HG03469 (cell line): ENCODE data around the gene MAD1L1.
"Not testable (repeated sequence)": the region's sequence is repeated elsewhere in the genome, so short reads cannot be mapped to it uniquely, and the experiment has no call there.

Experiments used
- ATAC-seq: cut with Tn5 transposase; IDR thresholded peaks from one replicate; pipeline ENCODE4 v1.9.1; 2021; ENCODE audit warnings: mild to moderate bottlenecking, moderate library complexity, moderate number of reproducible peaks; ENCODE audit not compliant: unreplicated experiment

Gene MAD1L1

DNA sequence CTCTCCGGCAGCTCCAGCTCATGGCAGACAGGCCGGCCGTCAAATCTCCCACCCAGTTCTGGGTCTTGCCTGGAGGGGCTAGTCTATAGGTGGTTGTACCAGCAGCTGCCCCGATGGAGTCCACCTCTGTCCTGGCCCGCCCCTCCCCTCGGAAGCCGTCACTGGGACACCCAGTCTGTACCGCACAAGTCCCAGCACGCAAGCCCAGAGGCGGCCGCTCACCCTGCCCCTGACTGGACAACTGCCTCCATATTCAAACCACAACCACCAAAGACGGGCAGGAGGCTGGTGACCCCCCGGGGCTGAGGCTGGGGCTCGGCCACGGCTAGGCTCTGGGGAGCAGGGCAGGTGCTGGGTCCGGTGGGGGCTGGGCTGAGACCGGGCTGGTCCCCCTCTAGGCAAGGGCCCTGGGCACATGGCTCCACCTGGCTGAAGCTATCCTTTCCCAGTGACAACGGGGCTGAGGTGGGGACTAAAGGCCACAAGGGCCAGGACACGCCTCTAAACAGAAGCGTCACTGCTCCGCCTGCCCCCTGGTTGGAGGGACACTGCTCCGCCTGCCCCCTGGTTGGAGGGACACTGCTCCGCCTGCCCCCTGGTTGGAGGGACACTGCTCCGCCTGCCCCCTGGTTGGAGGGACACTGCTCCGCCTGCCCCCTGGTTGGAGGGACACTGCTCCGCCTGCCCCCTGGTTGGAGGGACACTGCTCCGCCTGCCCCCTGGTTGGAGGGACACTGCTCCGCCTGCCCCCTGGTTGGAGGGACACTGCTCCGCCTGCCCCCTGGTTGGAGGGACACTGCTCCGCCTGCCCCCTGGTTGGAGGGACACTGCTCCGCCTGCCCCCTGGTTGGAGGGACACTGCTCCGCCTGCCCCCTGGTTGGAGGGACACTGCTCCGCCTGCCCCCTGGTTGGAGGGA lies 371.6 kb downstream of the MAD1L1 start:
- ATAC-seq, result not testable (repeated sequence)

DNA sequence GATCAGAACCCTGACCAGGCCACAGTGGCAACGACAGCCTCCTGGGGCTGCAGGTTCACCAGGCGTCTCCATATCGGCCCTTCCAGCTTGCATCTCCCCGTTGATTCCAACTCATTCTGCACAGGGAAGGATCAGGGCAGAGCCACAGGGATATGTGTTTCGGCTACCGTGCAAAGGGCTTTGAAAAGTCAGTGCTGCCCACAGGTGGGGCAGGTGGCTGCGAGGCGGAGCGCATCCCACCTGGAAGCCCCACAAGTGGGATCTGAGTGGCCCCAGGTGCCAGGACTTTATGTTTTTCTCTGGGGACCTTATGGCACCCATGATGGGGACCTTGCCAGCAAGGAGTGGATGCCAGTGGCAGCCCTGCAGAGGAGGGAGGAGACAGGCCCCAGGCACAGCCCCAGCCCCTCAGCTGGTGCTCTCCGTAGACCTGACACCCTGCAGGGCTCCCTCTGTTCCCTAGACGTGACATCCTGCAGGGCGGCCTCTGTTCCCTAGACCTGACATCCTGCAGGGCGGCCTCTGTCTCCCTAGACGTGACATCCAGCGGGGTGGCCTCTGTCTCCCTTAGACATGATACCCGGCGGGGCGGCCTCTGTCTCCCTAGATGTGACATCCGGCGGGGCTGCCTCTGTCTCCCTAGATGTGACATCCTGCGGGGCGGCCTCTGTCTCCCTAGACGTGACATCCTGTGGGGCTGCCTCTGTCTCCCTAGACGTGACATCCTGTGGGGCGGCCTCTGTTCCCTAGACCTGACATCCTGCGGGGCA lies 373.3 kb downstream of the MAD1L1 start:
- ATAC-seq, result no peak

DNA sequence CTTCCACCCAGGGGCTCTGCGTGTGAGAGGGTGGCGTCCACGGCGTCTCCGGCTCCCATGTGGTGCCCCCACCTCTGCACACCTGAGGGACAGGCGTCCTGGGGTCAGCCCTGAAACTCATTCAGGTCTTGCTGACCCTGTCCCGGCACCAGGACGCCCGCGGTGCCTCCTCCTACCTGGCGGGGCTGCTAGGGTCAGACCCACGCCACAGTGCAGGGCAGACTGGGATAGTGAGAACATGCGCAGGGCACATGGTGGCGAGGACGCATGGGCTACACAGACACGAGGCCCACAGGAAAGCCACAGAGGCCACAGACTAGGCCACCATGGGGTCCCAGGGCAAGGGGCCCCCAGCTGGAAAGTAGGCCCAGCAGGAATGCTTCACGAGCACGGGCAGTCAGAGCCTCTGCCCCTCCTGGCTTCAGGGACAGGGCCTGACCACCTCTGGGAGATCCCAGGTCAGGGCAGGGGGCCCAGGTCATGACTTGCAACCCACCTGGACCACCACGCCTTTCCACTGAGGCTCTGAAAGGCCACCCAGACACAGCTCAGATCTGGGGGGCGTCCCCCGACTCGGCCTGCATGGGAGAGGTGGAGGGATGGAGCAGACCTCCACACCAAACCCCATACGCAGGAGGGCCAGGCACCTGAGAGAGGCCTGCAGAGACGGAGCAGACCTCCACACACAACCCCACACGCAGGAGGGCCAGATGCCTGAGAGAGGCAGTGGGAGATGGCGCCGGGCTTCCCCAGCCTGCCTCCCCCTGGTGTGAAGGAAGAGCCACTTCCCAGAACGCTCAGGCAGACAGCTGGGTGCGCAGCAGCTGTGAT lies 374.1 kb downstream of the MAD1L1 start:
- no peak for ATAC-seq

DNA sequence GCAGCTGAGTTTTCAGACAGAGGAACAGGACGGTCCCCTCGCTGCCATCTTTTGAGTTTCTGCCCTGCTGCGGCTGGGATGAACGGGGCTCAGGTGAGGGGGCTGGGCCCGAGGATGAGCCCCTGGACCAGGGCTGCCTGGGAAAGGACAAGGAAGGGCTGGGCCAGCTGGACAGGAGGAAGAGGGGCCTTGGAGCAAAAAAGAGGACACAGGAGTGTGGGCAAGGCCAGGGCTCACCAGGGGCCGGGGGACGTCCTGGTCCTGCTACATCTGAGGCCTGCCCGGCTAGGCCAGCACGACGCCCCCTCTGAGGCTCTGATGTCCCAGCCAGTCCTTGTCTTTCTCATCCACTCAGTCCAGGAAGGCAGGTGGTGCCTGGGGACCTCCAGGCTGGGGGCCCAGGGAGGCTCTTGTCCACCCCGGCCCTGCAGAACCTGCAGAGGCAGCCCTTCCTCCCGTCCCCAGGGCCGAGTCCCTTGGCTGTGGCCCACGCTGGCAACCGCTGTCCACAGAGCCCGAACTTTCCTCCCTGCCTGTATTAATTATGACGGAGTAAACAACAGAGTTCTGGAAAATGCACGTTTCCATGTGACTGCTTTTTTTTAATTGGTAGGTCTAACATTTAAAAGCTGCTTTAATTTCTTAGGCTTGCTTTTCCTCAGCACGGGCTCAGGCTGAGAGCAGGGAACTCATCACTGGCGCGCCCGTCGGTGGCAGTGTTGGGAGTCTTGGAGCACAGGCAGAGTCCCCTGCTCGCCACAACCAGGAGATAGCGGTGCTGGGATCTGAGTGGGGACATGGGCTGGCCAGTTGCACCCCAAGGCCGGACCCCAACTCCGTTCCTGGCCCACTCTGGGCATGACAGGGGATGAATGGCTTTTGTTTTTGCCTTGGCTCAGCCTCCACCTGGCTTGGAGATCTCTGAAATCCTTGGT lies 375.0 kb downstream of the MAD1L1 start:
- no peak for ATAC-seq

DNA sequence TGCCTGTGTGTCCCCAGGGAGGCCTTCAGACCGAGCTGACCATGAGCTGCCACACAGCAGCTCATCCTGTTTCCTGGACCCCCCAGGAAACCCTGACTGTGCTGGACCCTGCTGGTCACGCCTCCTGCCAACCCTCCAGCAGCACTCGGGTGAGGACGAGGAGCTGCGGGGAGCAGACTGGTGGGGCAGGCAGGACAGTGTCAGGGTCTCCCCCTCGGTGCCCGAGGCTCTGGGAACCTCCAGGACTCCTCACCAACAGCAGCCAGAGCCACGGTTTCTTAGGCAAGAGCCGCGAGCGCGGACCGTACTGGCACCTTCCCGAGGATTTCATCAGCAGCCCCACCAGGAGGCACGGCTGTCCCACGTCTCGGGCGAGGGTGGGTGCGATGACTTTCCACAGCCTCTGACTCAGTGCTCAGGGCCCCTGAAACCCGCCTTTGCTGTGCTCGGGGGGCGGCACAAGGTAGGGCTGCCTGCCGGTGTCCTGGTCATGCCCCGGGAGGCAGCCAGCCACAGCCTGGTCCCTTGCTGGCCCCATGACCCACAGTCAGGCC lies 375.8 kb downstream of the MAD1L1 start:
- ATAC-seq, result no peak

DNA sequence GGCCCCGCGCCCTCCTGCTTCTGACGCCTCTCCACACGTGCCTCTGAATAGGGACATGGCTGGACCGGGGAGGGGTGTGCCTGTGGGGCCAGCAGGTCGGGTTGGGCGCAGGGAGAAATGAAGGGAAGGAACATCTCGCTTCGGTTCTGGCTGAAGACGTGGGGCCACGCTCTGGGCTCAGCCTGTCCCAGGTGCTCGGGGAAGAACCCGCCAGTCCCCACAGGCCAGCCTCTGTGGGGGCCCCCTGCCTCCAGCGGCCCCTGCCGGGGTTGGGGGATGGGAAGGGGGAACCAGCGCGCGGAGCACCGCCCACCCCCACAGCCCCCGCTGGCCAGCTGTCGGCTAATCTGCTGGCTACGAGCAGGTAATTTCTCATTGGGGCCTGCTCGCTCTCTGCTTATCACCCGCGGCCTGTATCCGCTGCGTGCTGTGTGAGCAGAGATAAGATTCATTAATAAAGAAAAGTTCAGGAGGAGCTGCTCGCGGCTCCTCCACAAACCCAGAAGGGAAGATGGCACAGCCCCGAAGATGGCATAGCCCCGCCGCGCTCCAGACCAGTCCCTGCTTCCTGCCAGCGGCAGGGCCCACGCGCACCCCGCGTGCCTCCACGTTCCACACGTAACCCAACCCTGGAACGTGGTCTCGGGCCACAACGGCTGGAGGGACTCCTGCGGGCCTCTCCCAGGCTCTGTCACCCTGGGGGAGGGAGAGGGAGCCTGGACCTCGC lies 376.4 kb downstream of the MAD1L1 start:
- no peak for ATAC-seq

DNA sequence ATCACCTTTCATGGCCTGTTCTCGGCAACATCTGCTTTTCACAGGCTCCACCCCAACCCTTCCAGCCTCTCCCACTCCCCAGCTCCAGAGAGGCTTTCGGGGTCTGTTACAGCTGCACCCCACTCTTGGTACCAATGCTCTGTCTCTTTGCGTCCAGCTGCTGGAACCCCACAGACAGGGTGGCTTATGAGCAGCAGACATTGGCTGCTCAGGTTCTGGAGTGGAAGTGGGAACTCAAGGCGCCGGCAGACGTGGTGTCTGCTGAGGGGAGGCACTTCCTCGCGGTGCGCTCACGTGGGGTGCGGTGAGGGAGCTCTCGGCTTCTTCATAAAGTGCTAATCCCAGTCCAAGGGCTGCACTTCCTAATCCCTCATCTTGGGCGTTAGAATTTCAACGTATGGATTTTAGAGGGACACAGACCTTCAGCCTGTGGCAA lies 377.0 kb downstream of the MAD1L1 start:
- ATAC-seq, result no peak

DNA sequence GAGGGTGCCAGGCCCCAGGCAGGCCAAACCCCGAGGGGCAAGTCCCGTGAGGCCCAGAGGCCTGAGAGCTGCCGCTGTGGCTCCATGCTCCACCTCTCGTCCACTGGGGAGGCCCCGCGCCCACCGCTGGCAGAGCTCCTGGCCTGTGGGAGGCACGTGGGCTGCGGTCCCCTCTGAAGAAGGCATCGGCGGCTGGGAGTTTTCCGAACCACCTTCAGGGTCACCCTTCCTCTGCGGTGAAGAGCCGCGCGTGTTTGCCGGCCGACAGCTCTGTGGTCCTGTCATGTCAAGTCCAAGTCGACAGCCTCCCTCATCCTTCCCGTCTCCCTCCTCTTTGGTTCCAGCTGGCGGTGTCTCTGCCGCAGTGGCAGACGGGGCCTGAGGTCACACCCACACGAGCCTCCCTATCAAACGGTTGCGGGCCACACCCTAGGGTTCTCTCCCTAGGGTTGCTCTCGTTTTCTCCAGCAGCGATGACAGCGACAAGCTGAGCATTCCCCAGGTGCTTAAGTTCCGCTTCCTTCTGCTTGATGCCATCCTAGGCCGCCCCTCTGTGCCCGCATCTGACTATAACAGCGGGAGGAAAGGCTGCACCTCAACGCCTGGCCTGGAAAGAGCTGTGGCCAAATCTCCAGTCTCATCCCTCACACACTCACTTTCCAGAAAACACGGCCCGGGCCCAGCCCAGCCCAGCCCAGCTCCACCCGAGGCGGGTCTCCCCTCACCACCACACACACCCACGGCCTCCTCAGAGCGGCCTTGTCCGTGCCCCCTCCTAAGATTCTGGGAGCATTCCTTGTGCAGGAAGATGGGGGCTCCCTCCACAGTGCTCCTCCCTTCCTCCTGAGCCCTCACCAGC lies 377.6 kb downstream of the MAD1L1 start:
- ATAC-seq, result no peak

DNA sequence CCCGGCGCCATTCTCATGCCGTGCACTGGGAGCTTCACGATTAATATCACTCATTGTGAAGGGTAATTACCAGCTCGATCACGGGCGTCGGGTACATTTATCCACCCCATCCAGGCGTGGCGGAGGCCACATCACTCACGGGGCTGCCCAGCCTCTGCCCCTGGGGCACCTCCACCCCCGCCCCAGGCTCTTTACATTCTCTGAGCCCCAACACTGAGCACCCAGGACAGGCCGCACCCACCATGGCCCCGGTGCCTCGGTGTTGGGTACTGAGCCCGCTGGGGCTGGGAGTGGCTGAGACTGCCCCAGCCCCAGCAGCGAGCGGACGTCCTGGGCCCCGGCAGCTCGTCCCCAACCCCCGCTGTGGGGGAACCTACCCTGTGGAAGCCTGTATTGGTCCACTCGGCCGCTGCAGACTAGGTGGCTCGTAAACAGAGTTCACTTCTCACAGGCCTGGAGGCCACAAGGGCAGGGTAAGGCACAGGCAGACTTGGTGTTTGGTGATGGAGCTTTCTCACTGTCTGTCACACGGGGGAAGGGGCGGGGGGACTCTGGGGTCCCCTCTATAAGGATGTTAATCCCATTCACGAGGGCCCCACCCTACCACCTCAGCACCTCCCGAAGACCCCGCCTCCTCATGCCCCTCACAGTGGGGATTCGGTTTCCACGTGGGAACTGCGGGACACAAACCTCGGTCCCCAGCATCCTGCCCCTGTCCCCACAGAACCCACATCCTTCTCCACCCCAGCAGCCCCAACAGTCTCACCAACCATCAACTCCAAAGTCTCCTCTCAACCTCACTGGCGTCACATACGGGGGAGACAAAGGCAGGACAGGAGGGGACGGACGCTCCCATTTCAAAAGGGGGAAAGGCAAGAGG lies 378.5 kb downstream of the MAD1L1 start:
- ATAC-seq, result no peak

DNA sequence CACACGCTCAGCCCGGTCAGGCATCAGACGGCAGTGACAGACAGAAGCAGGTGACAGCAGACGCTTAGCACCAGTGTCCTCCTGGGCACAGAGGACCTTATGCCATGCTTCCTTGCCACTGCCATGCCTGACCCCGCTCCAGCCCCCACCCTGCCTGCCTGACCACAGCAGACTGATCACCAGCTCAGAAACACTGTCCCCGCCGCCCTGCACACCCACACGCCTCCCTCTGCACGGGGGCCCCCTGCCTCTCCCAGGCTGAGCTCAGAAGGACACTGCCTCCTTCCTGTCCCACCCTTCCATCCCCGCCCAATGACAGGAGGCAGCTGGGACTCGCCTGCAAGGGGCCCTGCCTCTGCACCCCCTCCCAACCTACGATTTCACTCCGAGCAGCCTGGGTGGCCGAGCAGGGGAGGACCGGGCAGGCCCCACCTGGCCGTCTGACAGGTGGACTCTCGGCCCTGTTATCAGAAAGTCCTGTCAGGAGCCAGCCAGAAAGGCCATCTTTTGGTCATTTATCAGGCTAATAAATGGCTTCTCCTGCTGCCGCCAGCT lies 379.2 kb downstream of the MAD1L1 start:
- ATAC-seq, result no peak

DNA sequence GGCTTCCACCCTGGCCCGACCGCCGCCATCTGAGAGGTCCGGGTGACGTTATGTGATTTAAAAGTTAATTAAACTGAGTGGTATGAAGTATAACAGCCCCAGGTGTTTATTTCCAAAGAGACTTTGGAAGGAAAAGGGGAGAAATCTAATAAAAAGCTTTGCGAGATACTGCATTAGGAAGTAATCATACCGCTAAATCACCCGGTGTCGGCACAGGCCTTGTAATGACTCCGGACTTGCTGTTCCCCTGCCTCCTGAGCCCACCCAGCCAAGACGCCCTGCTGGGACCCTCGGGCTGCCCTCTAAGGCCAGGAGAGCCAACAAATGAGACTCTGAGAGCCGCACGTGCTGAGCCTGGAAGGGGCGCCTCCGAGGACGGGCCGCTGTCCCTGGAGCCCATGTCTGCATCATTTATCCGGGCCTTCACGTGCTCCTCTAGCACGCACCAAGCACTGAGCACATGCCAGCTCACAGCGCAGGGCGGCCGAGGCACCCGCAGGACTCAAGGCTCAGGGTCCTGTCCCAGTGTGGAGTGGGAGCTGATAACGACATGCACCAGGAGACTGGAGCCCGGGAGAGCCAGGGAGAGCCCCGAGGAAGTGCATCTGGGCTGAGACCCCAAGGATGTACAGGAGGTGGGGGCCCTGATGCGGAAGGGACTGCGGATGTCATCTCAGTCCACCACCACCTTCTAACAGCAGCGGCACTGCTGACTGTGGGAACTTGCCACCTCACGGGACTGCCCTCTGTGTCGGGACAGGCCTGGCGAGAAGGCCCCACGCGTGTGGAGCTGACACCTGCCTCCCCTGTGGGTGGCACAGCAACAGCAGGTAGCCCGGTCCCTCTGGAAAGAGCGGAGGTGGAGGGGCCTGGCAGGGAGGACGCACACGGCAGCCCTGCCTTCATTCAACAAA lies 380.0 kb downstream of the MAD1L1 start:
- no peak for ATAC-seq

DNA sequence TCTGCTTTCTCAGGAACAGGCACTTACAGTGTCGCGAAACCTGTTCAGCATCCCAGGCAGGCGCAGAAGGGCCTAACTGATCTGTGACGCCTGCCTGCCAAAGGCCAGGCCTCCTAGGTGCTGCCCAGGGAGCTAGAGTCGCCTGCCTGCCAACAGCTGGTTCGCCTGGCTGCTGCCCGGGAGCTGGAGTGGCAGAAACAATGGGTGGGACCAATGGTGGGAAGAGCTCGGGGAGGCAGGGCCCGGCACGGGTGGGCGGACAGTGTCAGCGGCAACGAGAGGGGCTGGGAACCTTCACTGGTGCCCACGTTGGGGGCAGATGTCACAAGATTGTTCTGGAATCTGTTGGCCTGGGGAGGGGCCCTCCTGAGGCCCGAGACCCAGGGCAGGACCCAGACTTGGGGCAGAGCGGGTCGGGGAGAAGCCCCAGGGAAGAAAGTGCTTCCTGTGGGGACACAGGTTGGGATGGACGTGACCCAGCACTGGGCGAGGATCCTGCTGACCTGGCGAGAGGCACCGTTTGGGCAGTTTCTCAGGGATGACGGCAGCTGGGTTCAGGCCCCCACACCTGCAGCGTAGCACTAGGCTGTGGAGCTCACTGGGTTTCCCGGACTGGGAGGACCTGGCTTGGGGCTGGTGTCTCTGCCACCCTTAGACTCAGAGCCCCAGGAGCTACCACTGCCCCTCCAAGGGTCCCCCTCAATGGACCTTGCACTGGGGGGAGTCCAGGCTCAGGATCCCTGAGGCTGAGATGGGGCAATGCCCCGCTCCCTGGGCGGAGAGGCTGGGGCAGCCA lies 380.8 kb downstream of the MAD1L1 start:
- no peak for ATAC-seq

DNA sequence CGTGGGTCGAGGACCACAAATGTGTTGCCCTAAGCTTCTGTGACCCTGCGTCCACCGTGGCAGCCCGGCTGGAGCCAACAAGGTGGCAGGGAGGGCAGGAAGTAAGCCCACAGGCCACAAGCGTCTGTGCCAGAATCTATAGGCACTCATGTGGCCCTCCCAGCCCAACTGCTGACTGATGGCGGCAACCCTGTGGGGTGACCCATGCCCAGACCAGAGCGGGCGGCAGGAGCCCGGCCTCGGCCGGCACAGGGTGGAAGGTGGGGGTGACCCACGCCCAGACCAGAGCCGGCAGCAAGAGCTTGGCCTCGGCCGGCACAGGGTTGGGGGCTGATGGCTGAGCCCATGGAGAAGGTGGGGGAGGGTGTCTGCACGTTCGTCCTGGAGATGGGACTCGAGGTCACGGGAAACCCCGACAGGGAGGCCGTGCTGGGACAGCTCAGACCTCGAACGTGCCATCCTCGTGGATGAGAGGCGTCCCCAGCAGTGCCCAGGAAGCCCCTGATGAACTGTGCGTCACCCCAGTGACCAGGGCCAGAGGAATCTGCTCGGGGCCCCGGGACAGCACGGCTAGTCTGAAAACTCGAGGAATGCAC lies 381.7 kb downstream of the MAD1L1 start:
- ATAC-seq, result no peak

DNA sequence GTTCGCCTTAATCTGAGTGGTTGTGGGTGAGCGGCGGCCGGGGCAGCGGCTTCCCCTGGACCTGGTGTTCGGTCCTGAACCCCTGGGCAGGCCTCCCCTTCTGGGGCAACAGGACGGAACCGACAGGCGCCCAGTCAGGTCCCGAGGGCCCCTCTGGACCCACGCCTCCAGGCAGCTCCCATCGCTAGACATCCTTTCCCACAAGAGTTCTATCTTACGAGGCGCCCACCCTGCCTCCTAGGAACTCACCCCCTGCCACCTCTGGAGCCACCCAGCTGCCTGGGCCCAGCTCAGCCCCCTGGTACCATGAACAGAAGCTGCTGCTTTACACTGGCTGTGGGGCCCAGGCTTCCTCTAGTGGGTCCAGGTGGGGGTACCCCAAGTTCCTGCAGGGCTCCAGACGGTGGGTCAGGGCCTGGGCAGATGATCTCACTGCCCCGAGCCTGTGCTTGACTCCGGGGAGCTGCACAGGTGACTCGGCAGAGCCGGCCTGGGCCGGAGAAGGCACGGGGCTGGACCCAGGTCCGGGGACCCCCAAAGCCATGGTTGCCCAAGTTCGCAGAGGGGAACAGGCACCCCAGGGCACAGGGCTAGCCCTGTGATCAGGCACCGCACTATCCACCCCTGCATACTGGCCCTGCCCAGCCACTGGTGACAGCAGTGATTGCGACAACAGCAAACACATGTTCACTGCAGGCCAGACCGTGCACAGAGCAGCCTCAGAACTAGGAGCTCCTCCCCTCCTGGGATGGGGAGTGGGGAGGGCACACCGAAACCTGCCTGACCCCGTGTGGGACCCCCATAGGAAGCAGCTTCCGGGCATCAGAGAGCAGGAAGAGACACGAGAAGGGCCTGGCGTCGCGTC lies 382.4 kb downstream of the MAD1L1 start:
- no peak for ATAC-seq
